HepG2 (cell line): ENCODE data around the gene PBX4. TPM values are rescaled to one million over a fixed set of nuclear protein-coding genes. Genes with fewer than 3 reads are reported as not detected.

Experiments
- CBFB ChIP-seq: sonication (generic); formaldehyde crosslinking; IDR thresholded peaks from 2 replicates; pipeline ENCODE4 v1.4.0; 2020; ENCODE audit warnings: missing genetic modification reagents
- DMTF1 ChIP-seq: sonication (generic); formaldehyde crosslinking; IDR thresholded peaks from 2 replicates; pipeline ENCODE4 v1.4.0; 2020; ENCODE audit warnings: mild to moderate bottlenecking, missing genetic modification reagents
- EHMT2 ChIP-seq: fragments of 200-600 bp; sonication (generic); IDR thresholded peaks from 2 replicates; pipeline ENCODE4 v1.7.0; 2017; ENCODE audit warnings: antibody characterized with exemption, low read depth, low read length, borderline replicate concordance
- FOXA1 ChIP-seq, 2 experiments: fragments of 450-650 bp in 1 of 2; sonication (generic) in 1 of 2; formaldehyde crosslinking in 1 of 2; IDR thresholded peaks; 2 replicates each; pipeline versions ENCODE4 v1.4.0 to v1.6.1; 2016 to 2020; ENCODE audit warnings: missing genetic modification reagents in 1 of 2
- GABPA ChIP-seq, 2 experiments: IDR thresholded peaks; 2 replicates each; pipeline ENCODE4 v1.6.1; 2011 to 2016; ENCODE audit warnings: low read depth in 2 of 2, low read length in 1 of 2, missing biosample characterization in 1 of 2, missing genetic modification characterization in 1 of 2
- HOXA7 ChIP-seq: sonication (generic); formaldehyde crosslinking; IDR thresholded peaks from 2 replicates; pipeline ENCODE4 v1.8.1; 2022; ENCODE audit warnings: mild to moderate bottlenecking, missing genetic modification reagents, moderate library complexity
- IKZF4 ChIP-seq: sonication (generic); formaldehyde crosslinking; IDR thresholded peaks from 2 replicates; pipeline ENCODE4 v1.5.1; 2020; ENCODE audit warnings: borderline replicate concordance, mild to moderate bottlenecking, low read depth, missing genetic modification reagents; ENCODE audit errors: not compliant biosample characterization
- IRF1 ChIP-seq: sonication (generic); formaldehyde crosslinking; IDR thresholded peaks from 2 replicates; pipeline ENCODE4 v1.4.0; 2020; ENCODE audit warnings: low read depth, mild to moderate bottlenecking, missing genetic modification reagents
- IRF9 ChIP-seq: sonication (generic); formaldehyde crosslinking; IDR thresholded peaks from 2 replicates; pipeline ENCODE4 v1.8.0; 2022; ENCODE audit warnings: missing genetic modification reagents, mild to moderate bottlenecking, borderline replicate concordance
- KDM3A ChIP-seq: IDR thresholded peaks from 2 replicates; pipeline ENCODE4 v1.6.1; 2018; ENCODE audit warnings: low read depth, missing compliant biosample characterization
- MEF2D ChIP-seq: sonication (generic); formaldehyde crosslinking; IDR thresholded peaks from 2 replicates; pipeline ENCODE4 v1.5.1; 2020; ENCODE audit warnings: mild to moderate bottlenecking, missing genetic modification reagents
- MXD1 ChIP-seq: sonication (generic); formaldehyde crosslinking; IDR thresholded peaks from 2 replicates; pipeline ENCODE4 v1.4.0; 2020; ENCODE audit warnings: mild to moderate bottlenecking, missing genetic modification reagents
- PHB2 ChIP-seq: fragments of 450-650 bp; IDR thresholded peaks from 2 replicates; pipeline ENCODE4 v1.6.1; 2018; ENCODE audit not compliant: partially characterized antibody
- SCMH1 ChIP-seq: sonication (generic); formaldehyde crosslinking; IDR thresholded peaks from 2 replicates; pipeline ENCODE4 v1.9.0; 2021; ENCODE audit warnings: missing genetic modification reagents, mild to moderate bottlenecking, borderline replicate concordance
- SRY ChIP-seq: sonication (generic); formaldehyde crosslinking; IDR thresholded peaks from 2 replicates; pipeline ENCODE4 v1.8.0; 2022; ENCODE audit warnings: mild to moderate bottlenecking, missing genetic modification reagents
- THAP8 ChIP-seq: sonication (generic); formaldehyde crosslinking; IDR thresholded peaks from 2 replicates; pipeline ENCODE4 v1.5.1; 2020; ENCODE audit warnings: missing genetic modification reagents, mild to moderate bottlenecking, borderline replicate concordance
- ZBTB26 ChIP-seq: IDR thresholded peaks from 2 replicates; pipeline ENCODE4 v1.6.1; 2016; ENCODE audit warnings: missing compliant biosample characterization, missing genetic modification reagents, borderline replicate concordance
- ZFX ChIP-seq: sonication (generic); formaldehyde crosslinking; IDR thresholded peaks from 2 replicates; pipeline ENCODE4 v1.4.0; 2020; ENCODE audit warnings: mild to moderate bottlenecking, low read depth, missing genetic modification reagents, moderate library complexity
- ZNF224 ChIP-seq: sonication (generic); formaldehyde crosslinking; IDR thresholded peaks from 2 replicates; pipeline ENCODE4 v1.5.0; 2020; ENCODE audit warnings: mild to moderate bottlenecking, missing genetic modification reagents
- ZNF264 ChIP-seq: sonication (generic); formaldehyde crosslinking; IDR thresholded peaks from 2 replicates; pipeline ENCODE4 v1.4.0; 2020; ENCODE audit warnings: missing genetic modification reagents
- ZNF333 ChIP-seq: sonication (generic); formaldehyde crosslinking; IDR thresholded peaks from 2 replicates; pipeline ENCODE4 v1.4.0; 2020; ENCODE audit warnings: mild to moderate bottlenecking, missing genetic modification reagents, borderline replicate concordance
- polyA plus RNA-seq, 8 experiments: library from polyadenylated mRNA; depleted of rRNA in 3 of 8; stranded (reverse) in 7 of 8; unstranded in 1 of 8; fragments of >200 nt; fragmentation: Illumina TruSeq in 4 of 8; extraction: Trizol in 4 of 8; gene quantifications; 2 replicates each; pipeline versions ENCODE4 v1.2.1 to v1.2.3, GENCODE V29; 2011 to 2016; ENCODE audit warnings: low read depth in 4 of 8, missing spikeins in 1 of 8, mixed read lengths in 1 of 8; ENCODE audit not compliant: insufficient read depth in 1 of 8
- total RNA-seq, 5 experiments: library from RNA; depleted of rRNA; stranded (reverse); fragments of >200 nt; fragmentation: Illumina TruSeq; extraction: Trizol; gene quantifications; 2 replicates each; pipeline ENCODE4 v1.2.3, GENCODE V29; 2016; ENCODE audit warnings: low read depth in 1 of 5

The PBX4 gene
- total and polyA plus RNA-seq, 2 of the 13 experiments (the other 11 are each of a cell fraction or from before 2014, with no cell fraction given): not detected

GRCh38 chr19:19515642-19516519, 102.6 kb downstream of the PBX4 start, which contains the start of gene NDUFA13 (continued):
- no peak for TF ChIP-seq THAP8 (CRISPR knock-in tag)
- TF ChIP-seq PHB2: no peak
- TF ChIP-seq GABPA (IDR thresholded peaks at IDR 0.05; ENCODE audit: low read depth, low read length): peak; percentile 97
- TF ChIP-seq GABPA (CRISPR knock-in tag; IDR thresholded peaks at IDR 0.05; ENCODE audit: low read depth): peak; percentile 100
- TF ChIP-seq DMTF1 (CRISPR knock-in tag): no peak
- peak; percentile 52; the same call in 1 of the 2 replicates for TF ChIP-seq MEF2D
- TF ChIP-seq KDM3A: no peak
- TF ChIP-seq MXD1 (CRISPR knock-in tag): peak; percentile 64; the same call in 1 of the 2 replicates
- no peak for TF ChIP-seq IRF1 (CRISPR knock-in tag)
- peak; percentile 67 for TF ChIP-seq IKZF4 (CRISPR knock-in tag)
- TF ChIP-seq FOXA1 (IDR thresholded peaks at IDR 0.05): no peak
- no peak for TF ChIP-seq FOXA1 (CRISPR knock-in tag; IDR thresholded peaks at IDR 0.05)
- no peak for TF ChIP-seq EHMT2
- no peak; the same call in 1 of the 2 replicates for TF ChIP-seq ZBTB26
- TF ChIP-seq IRF9: peak; percentile 72; the same call in 1 of the 2 replicates
- peak; percentile 80 for TF ChIP-seq ZNF333 (CRISPR knock-in tag)
- no peak for TF ChIP-seq ZNF264
- TF ChIP-seq CBFB: peak; percentile 64; the same call in 1 of the 2 replicates
- TF ChIP-seq SCMH1: no peak
- TF ChIP-seq HOXA7 (CRISPR knock-in tag): no peak
- TF ChIP-seq SRY (CRISPR knock-in tag): peak; percentile 72; the same call in 1 of the 2 replicates
- peak; percentile 96 for TF ChIP-seq ZFX (CRISPR knock-in tag)
- peak; percentile 70; the same call in 1 of the 2 replicates for TF ChIP-seq ZNF224 (CRISPR knock-in tag)
